Trophoblast cell (in vitro differentiated cells and primary cell): ENCODE measurements around the gene DVL1.

Experiments
- DNase-seq, 2 donors: peaks; one replicate each; pipeline ENCODE4 v3.0.0-alpha.2; 2016
- H2AFZ ChIP-seq: 2 replicates; pipeline ENCODE4 v1.6.1; 2013; ENCODE audit warnings: low read length, moderate library complexity, mild to moderate bottlenecking; ENCODE audit not compliant: insufficient read depth, poor library complexity
- H2AK5ac ChIP-seq: 2 replicates; pipeline ENCODE4 v1.6.1; 2013; ENCODE audit warnings: mild to moderate bottlenecking, low read length
- H2BK120ac ChIP-seq: 2 replicates; pipeline ENCODE4 v1.6.1; 2013; ENCODE audit warnings: low read length, mild to moderate bottlenecking, moderate library complexity; ENCODE audit not compliant: insufficient read depth, poor library complexity
- H2BK12ac ChIP-seq: 2 replicates; pipeline ENCODE4 v1.6.1; 2013; ENCODE audit warnings: mild to moderate bottlenecking, low read length, moderate library complexity
- H2BK5ac ChIP-seq: 2 replicates; pipeline ENCODE4 v1.6.1; 2013; ENCODE audit warnings: low read length, low read depth, moderate library complexity, mild to moderate bottlenecking; ENCODE audit not compliant: poor library complexity
- H3K14ac ChIP-seq: 2 replicates; pipeline ENCODE4 v1.6.1; 2013; ENCODE audit warnings: mild to moderate bottlenecking, low read length
- H3K18ac ChIP-seq: 2 replicates; pipeline ENCODE4 v1.6.1; 2013; ENCODE audit warnings: mild to moderate bottlenecking, low read length
- H3K23ac ChIP-seq: 2 replicates; pipeline ENCODE4 v1.6.1; 2013; ENCODE audit warnings: low read length
- H3K27ac ChIP-seq: 2 replicates; pipeline ENCODE4 v1.5.1; 2013; ENCODE audit warnings: low read depth, mild to moderate bottlenecking, inconsistent platforms, low read length, moderate library complexity
- H3K27me3 ChIP-seq: 2 replicates; pipeline ENCODE4 v1.6.1; 2013; ENCODE audit warnings: inconsistent platforms, mild to moderate bottlenecking, low read length, moderate library complexity; ENCODE audit not compliant: insufficient read depth
- H3K36me3 ChIP-seq, 2 experiments: 1 replicate in 1 of 2; 2 replicates in 1 of 2; pipeline ENCODE4 v1.6.1; 2013; ENCODE audit warnings: low read length in 2 of 2, mild to moderate bottlenecking in 2 of 2, moderate library complexity in 1 of 2; ENCODE audit not compliant: insufficient read depth in 2 of 2, control insufficient read depth in 1 of 2
- H3K4ac ChIP-seq: 2 replicates; pipeline ENCODE4 v1.6.1; 2013; ENCODE audit warnings: low read depth, mild to moderate bottlenecking, low read length, moderate library complexity
- H3K4me1 ChIP-seq, 2 experiments: 1 replicate in 1 of 2; 2 replicates in 1 of 2; pipeline ENCODE4 v1.6.1; 2013; ENCODE audit warnings: low read length in 2 of 2, mild to moderate bottlenecking in 2 of 2, moderate library complexity in 1 of 2; ENCODE audit not compliant: insufficient read depth in 2 of 2, control insufficient read depth in 1 of 2
- H3K4me2 ChIP-seq: 2 replicates; pipeline ENCODE4 v1.6.1; 2013; ENCODE audit warnings: inconsistent platforms, mild to moderate bottlenecking, low read length, moderate library complexity
- H3K4me3 ChIP-seq: 2 replicates; pipeline ENCODE4 v1.5.1; 2013; ENCODE audit warnings: mild to moderate bottlenecking, low read depth, low read length, inconsistent platforms
- H3K79me1 ChIP-seq: one replicate; pipeline ENCODE4 v1.6.1; 2013; ENCODE audit warnings: low read length
- H3K79me2 ChIP-seq: 2 replicates; pipeline ENCODE4 v1.6.1; 2013; ENCODE audit warnings: low read length, mild to moderate bottlenecking; ENCODE audit not compliant: control insufficient read depth, insufficient read depth, poor library complexity
- H3K9ac ChIP-seq: 2 replicates; pipeline ENCODE4 v1.6.1; 2013; ENCODE audit warnings: mild to moderate bottlenecking, low read length
- H3K9me3 ChIP-seq: 2 replicates; pipeline ENCODE4 v1.6.1; 2013; ENCODE audit warnings: low read depth, mild to moderate bottlenecking, control low read depth, inconsistent platforms, low read length; ENCODE audit not compliant: insufficient read depth
- H4K12ac ChIP-seq: 2 replicates; pipeline ENCODE4 v1.6.1; 2013; ENCODE audit warnings: low read depth, mild to moderate bottlenecking, low read length, moderate library complexity
- H4K8ac ChIP-seq: 2 replicates; pipeline ENCODE4 v1.6.1; 2013; ENCODE audit warnings: low read depth, mild to moderate bottlenecking, low read length, moderate library complexity
- H4K91ac ChIP-seq: one replicate; pipeline ENCODE4 v1.6.1; 2013; ENCODE audit warnings: low read depth, mild to moderate bottlenecking, low read length, moderate library complexity
- WGBS: extraction: QIAGEN DNeasy Blood & Tissue Kit; methylation state at CpG from one replicate; pipeline ENCODE4 v1.1.7; 2013; ENCODE audit warnings: missing lambda C conversion rate; ENCODE audit not compliant: insufficient read length, insufficient coverage; ENCODE audit errors: extremely low coverage; 5-methylcytosine and 5-hydroxymethylcytosine counted together

The DVL1 gene

DNA sequence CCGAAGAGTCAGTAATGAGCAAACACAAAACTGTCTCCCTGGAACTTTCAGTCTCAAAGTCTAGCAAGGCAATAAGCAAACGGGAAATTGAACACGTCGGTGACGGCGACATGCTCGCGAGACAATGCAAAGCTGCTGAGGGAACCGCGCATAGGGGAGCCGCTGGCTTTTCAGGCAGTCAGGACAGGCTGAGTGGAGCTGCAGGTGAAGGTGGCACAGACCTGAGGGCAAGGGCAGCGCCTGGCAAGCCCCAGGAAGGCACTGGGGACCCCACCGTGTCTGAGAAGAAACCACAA, 29.6 kb downstream of the DVL1 start:
- Histone ChIP-seq H3K9me3 (no peaks in the 10 kb centered on the region), H3K27ac (no peak overlapping the region)

DNA sequence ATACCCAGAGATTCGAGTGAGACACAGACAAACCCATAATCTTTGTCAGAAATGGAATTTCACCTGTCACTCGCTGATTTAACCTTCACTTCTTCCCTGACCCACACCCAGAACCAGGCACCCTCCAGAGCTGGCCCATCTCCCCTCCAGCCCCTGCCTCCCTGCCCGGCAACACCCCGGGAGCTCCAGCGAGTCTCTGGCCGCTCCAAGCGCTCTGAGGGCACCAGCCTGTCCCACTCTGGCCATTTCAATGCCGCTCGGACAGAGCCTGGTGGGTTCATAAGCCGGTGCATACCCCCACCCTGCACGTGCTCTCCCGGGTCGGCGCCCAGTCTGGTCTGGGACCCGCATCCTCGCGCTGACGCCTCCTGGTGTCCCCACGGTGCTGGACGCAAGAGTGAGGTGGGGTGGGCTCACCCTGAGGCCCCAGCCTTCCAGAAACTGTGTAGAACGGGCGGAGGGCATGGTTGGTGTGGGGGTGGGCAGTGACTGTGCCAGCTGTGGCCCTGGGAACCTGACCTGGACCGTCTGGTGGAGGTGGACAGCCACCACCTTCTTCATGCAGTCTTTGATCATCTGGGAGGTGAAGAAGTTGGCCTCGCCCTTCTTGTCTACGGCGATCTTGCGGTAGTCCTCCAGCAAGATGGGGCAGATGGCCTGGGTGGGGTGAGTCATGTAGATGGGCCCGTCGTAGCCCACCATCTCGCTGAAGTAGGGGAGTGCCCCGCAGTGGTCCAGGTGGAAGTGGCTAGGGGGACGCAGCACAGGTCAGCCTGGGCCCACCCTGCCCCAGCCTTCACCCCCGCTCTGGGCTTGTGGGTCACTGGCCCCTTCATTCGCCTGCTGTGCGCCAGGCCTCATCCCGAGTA, 30.2 kb downstream of the DVL1 start:
- Histone ChIP-seq H3K27ac (no peak overlapping the region), H3K14ac (no peak overlapping the region), H3K79me2 (peaks cover 13% of the 10 kb centered on the region), H3K9me3 (no peaks in the 10 kb centered on the region), H3K23ac (no peak overlapping the region), H2BK12ac (no peak overlapping the region), H3K4ac (no peak overlapping the region), H2AFZ (no peak overlapping the region), H2BK120ac (no peak overlapping the region), H3K4me2 (no peak overlapping the region), H3K9ac (no peak overlapping the region), H3K18ac (no peak overlapping the region), H2AK5ac (no peak overlapping the region), H4K12ac (no peak overlapping the region), H3K27me3 (no peaks in the 10 kb centered on the region), H3K4me1 (peaks cover 2 to 6% of the 10 kb centered on the region in 2 experiments), H4K8ac (no peak overlapping the region), H4K91ac (no peak overlapping the region), H2BK5ac (no peak overlapping the region), H3K36me3 (peaks cover 50% of the 10 kb centered on the region in 2 experiments), H3K4me3 (no peak overlapping the region), H3K79me1 (no peaks in the 10 kb centered on the region)
- no peak for DNase-seq
- WGBS: no CpG with 5 or more reads among the region's 36 CpGs

More for the DNA sequence above, 29.6 kb downstream of the DVL1 start:
- Histone ChIP-seq H3K18ac (no peak overlapping the region), H3K79me1 (peaks cover 4% of the 10 kb centered on the region), H2BK120ac (no peak overlapping the region), H2BK12ac (no peak overlapping the region), H4K91ac (no peak overlapping the region), H3K4me2 (no peak overlapping the region), H4K8ac (no peak overlapping the region), H2AK5ac (no peak overlapping the region), H3K79me2 (peaks cover 17% of the 10 kb centered on the region), H3K27me3 (no peaks in the 10 kb centered on the region), H2AFZ (no peak overlapping the region), H3K4ac (no peak overlapping the region), H3K36me3 (peaks cover 44 to 45% of the 10 kb centered on the region in 2 experiments), H3K14ac (no peak overlapping the region), H3K4me3 (no peak overlapping the region), H4K12ac (no peak overlapping the region), H3K4me1 (peaks cover 2 to 6% of the 10 kb centered on the region in 2 experiments), H2BK5ac (no peak overlapping the region), H3K9ac (no peak overlapping the region), H3K23ac (no peak overlapping the region)
- no peak for DNase-seq
- WGBS: no CpG with 5 or more reads among the region's 13 CpGs

DNA sequence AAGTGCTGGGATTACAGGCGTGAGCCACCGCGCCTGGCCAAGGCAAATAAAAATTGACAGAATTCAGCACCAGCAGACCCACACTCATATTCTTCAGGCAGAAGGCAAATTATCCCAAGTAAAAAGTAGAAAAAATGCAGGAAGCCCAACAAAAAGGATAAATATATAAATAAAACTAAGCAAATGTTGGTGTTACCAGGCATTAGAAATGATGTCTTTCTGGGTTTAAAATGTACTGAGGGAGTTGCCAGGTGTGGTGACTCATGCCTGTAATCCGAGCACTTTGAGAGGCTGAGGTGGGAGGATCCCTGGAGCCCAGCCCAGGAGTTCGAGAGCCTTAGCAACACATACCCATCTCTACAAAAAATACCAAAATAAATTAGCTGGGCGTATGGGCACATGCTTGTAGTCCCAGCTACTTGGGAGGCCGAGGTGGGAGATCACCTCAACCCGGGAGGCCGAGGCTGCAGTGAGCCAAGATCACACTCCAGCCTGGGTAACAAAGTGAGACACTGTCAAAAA, 31.0 kb downstream of the DVL1 start:
- Histone ChIP-seq H3K4me3 (no peak overlapping the region), H3K79me2 (peaks cover 10% of the 10 kb centered on the region), H3K36me3 (peaks cover 58 to 59% of the 10 kb centered on the region in 2 experiments), H2BK120ac (no peak overlapping the region), H2BK5ac (no peak overlapping the region), H3K4me2 (no peak overlapping the region), H2AFZ (no peak overlapping the region), H4K8ac (no peak overlapping the region), H3K4me1 (peaks cover 0 to 4% of the 10 kb centered on the region in 2 experiments), H3K27me3 (no peaks in the 10 kb centered on the region), H2BK12ac (no peak overlapping the region), H3K9me3 (no peaks in the 10 kb centered on the region), H2AK5ac (no peak overlapping the region), H3K18ac (no peak overlapping the region), H3K4ac (no peak overlapping the region), H3K27ac (no peak overlapping the region), H4K91ac (no peak overlapping the region), H3K79me1 (no peaks in the 10 kb centered on the region), H3K14ac (no peak overlapping the region), H3K9ac (no peak overlapping the region), H4K12ac (no peak overlapping the region), H3K23ac (no peak overlapping the region)
- DNase-seq: peak; percentile 62 to 74
- no CpG with 5 or more reads among the region's 9 CpGs for WGBS

DNA sequence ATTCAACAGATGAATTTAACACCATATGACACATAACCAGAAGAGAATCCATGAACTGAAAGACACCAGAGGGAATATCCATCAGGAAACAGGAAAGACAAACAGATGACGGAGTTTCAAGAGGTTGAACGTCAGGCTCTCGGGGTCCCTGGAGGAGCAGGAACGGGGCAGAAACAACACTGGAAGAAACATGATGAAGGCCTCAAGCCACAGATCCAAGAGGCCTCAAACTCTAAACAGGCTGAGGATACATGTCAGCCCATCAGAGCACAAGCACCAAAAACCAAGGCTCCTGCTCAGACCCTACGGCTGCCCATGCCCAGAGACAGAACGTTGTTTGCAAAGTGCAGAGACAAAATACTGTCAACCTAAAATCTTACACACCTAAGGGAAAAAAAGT, 31.8 kb downstream of the DVL1 start:
- peaks cover 62 to 64% of the 10 kb centered on the region in 2 experiments for H3K36me3 ChIP-seq
- H3K27ac ChIP-seq: no peak overlapping the region
- no peak overlapping the region for H4K12ac ChIP-seq
- H3K9ac ChIP-seq: no peak overlapping the region
- no peak overlapping the region for H4K8ac ChIP-seq
- no peak overlapping the region for H3K4me3 ChIP-seq
- H2BK5ac ChIP-seq: no peak overlapping the region
- peaks cover 0 to 4% of the 10 kb centered on the region in 2 experiments for H3K4me1 ChIP-seq
- no peak overlapping the region for H3K18ac ChIP-seq
- no peak overlapping the region for H3K23ac ChIP-seq
- no peaks in the 10 kb centered on the region for H3K27me3 ChIP-seq
- H3K4me2 ChIP-seq: no peak overlapping the region
- H2BK120ac ChIP-seq: no peak overlapping the region
- H2BK12ac ChIP-seq: no peak overlapping the region
- peaks cover 4% of the 10 kb centered on the region for H3K79me2 ChIP-seq
- DNase-seq: no peak
- H2AK5ac ChIP-seq: no peak overlapping the region
- no peaks in the 10 kb centered on the region for H3K9me3 ChIP-seq
- no CpG with 5 or more reads among the region's 6 CpGs for WGBS
- no peak overlapping the region for H2AFZ ChIP-seq
- H3K14ac ChIP-seq: no peak overlapping the region
- H3K4ac ChIP-seq: no peak overlapping the region
- H3K79me1 ChIP-seq: no peaks in the 10 kb centered on the region
- H4K91ac ChIP-seq: no peak overlapping the region
